K562 (cell line): ENCODE data around the gene CHMP3. TPM values are rescaled to one million over a fixed set of nuclear protein-coding genes. Genes with fewer than 3 reads are reported as not detected.

ENCODE experiments used
- ATAC-seq: fragments of 200-7000 bp; cut with Tn5 transposase; 3 replicates; pipeline ENCODE4 v1.9.1; 2020; ENCODE audit warnings: moderate library complexity
- BruUV-seq: library from RNA; stranded (reverse); fragments of 400-500 nt; replicated peaks from 2 replicates; lab custom pipeline; 2021; lab: Mats Ljungman, UMichigan
- CTCF ChIA-PET: fragments of 300-600 bp; formaldehyde crosslinking; extraction: SDS; loops from one replicate; lab custom pipeline; 2021; ENCODE audit warnings: low intra/inter-chr PET ratio; lab: Yijun Ruan, JAX
- POLR2A ChIA-PET: fragments of 300-600, 350-650 bp; sonication (Branson Sonifier 250); formaldehyde crosslinking; extraction: SDS; loops from one replicate; lab custom pipeline; 2021; ENCODE audit warnings: antibody characterized with exemption, inconsistent platforms; lab: Yijun Ruan, JAX
- DNase-seq, 4 experiments: peaks; one replicate each; pipeline versions ENCODE4 v3.0.0 to v3.0.0-alpha.2; 2011 to 2018; ENCODE audit warnings: low spot score in 3 of 4, mixed read lengths in 3 of 4; ENCODE audit errors: extremely low read depth in 1 of 4
- FAIRE-seq: peaks from 2 replicates; lab custom pipeline; 2011; peaks lifted over from hg19 to GRCh38; lab: Jason Lieb, UNC
- H2AFZ ChIP-seq: 2 replicates; pipeline ENCODE4 v1.6.0; 2011; ENCODE audit warnings: low read depth, low read length, control low read depth, inconsistent platforms
- H3K27ac ChIP-seq: fragments of 200-600 bp; 3 replicates; pipeline ENCODE4 v1.8.0; 2011; ENCODE audit warnings: low read depth, mild to moderate bottlenecking, control low read depth, inconsistent platforms, low read length, moderate library complexity, mixed read lengths; ENCODE audit errors: extremely low read depth
- H3K27me3 ChIP-seq, 2 experiments: fragments of 300-600 bp in 1 of 2; 2 replicates in 1 of 2; 3 replicates in 1 of 2; pipeline versions ENCODE4 v1.6.0 to v1.8.0; 2011; ENCODE audit warnings: inconsistent platforms in 2 of 2, low read length in 2 of 2, mild to moderate bottlenecking in 1 of 2, mixed read lengths in 1 of 2, moderate library complexity in 1 of 2; ENCODE audit not compliant: control insufficient read depth in 2 of 2, insufficient read depth in 2 of 2
- H3K36me3 ChIP-seq: fragments of 300-600 bp; 3 replicates; pipeline ENCODE4 v1.8.0; 2011; ENCODE audit warnings: mild to moderate bottlenecking, low read length, inconsistent platforms; ENCODE audit not compliant: control insufficient read depth, insufficient read depth
- H3K4me1 ChIP-seq, 2 experiments: fragments of 200-600 bp in 1 of 2; replicated peaks in 1 of 2; 2 replicates in 1 of 2; 3 replicates in 1 of 2; pipeline versions ENCODE4 v1.5.1 to v1.8.0; 2011; ENCODE audit warnings: inconsistent platforms in 2 of 2, low read length in 2 of 2, mild to moderate bottlenecking in 1 of 2, mixed read lengths in 1 of 2, moderate library complexity in 1 of 2; ENCODE audit not compliant: control insufficient read depth in 2 of 2, insufficient read depth in 2 of 2
- H3K4me2 ChIP-seq: 2 replicates; pipeline ENCODE4 v1.6.1; 2011; ENCODE audit warnings: low read length, control low read depth, inconsistent platforms, mixed read lengths; ENCODE audit not compliant: insufficient read depth
- H3K4me3 ChIP-seq: fragments of 200-600 bp; sonication (generic), shearing (Covaris generic); 2 replicates; pipeline ENCODE4 v1.5.1; 2016; ENCODE audit warnings: control low read depth, inconsistent platforms
- H3K79me2 ChIP-seq: fragments of 200-600 bp; 3 replicates; pipeline ENCODE4 v1.8.0; 2011; ENCODE audit warnings: low read length, inconsistent platforms; ENCODE audit not compliant: control insufficient read depth, insufficient read depth
- H3K9ac ChIP-seq, 2 experiments: 2 replicates each; pipeline versions ENCODE4 v1.6.0 to v1.6.1; 2011; ENCODE audit warnings: low read depth in 2 of 2, low read length in 2 of 2, control low read depth in 1 of 2, inconsistent platforms in 1 of 2, mild to moderate bottlenecking in 1 of 2, mixed read lengths in 1 of 2; ENCODE audit not compliant: insufficient read depth in 1 of 2
- H3K9me1 ChIP-seq: one replicate; pipeline ENCODE4 v1.6.0; 2011; ENCODE audit warnings: inconsistent platforms, mild to moderate bottlenecking, low read length, moderate library complexity; ENCODE audit not compliant: control insufficient read depth, insufficient read depth
- H3K9me3 ChIP-seq: replicated peaks from 2 replicates; pipeline ENCODE4 v1.5.1; 2011; ENCODE audit warnings: low read depth, low read length, inconsistent platforms; ENCODE audit not compliant: control insufficient read depth, insufficient read depth
- H4K20me1 ChIP-seq: replicated peaks from 2 replicates; pipeline ENCODE4 v1.6.1; 2011; ENCODE audit warnings: low read length, inconsistent platforms, mixed read lengths; ENCODE audit not compliant: control insufficient read depth, insufficient read depth
- HNRNPUL1 ChIP-seq: fragments of 200-400 bp; formaldehyde crosslinking; IDR thresholded peaks from 2 replicates; pipeline ENCODE4 v1.6.1; 2017; ENCODE audit warnings: low read length
- ILK ChIP-seq: fragments of 450-650 bp; IDR thresholded peaks from 2 replicates; pipeline ENCODE4 v1.6.1; 2016; ENCODE audit warnings: missing genetic modification characterization, low read depth, mild to moderate bottlenecking, missing compliant biosample characterization, moderate library complexity, borderline replicate concordance
- IRF2 ChIP-seq: sonication (generic); formaldehyde crosslinking; IDR thresholded peaks from 2 replicates; pipeline ENCODE4 v1.8.1; 2022; ENCODE audit warnings: mild to moderate bottlenecking, missing genetic modification reagents
- MAZ ChIP-seq, 2 experiments: fragments of 450-650 bp in 1 of 2; sonication (generic) in 1 of 2; formaldehyde crosslinking; IDR thresholded peaks in 1 of 2; conservative IDR thresholded peaks in 1 of 2; 2 replicates each; pipeline versions ENCODE4 v1.4.0 to v1.5.0; 2020; ENCODE audit warnings: mild to moderate bottlenecking in 1 of 2, missing genetic modification reagents in 1 of 2
- NCOA6 ChIP-seq: fragments of 450-650 bp; IDR thresholded peaks from 2 replicates; pipeline ENCODE4 v1.6.1; 2017; ENCODE audit warnings: mild to moderate bottlenecking
- SNIP1 ChIP-seq: fragments of 450-650 bp; IDR thresholded peaks from 2 replicates; pipeline ENCODE4 v1.7.1; 2017; ENCODE audit warnings: low read depth, mild to moderate bottlenecking
- TAF15 ChIP-seq: fragments of 200-400 bp; formaldehyde crosslinking; IDR thresholded peaks from 2 replicates; pipeline ENCODE4 v1.6.1; 2017; ENCODE audit warnings: mild to moderate bottlenecking, low read depth, low read length, moderate library complexity
- ZBTB33 ChIP-seq: sonication (generic); formaldehyde crosslinking; IDR thresholded peaks from 2 replicates; pipeline ENCODE4 v1.8.1; 2023; ENCODE audit warnings: mild to moderate bottlenecking, missing genetic modification reagents
- WGBS: fragments of 100-300 bp; shearing (Covaris generic); methylation state at CpG from one replicate; pipeline ENCODE4 v1.1.6; 2016; ENCODE audit warnings: low coverage, mixed read lengths; ENCODE audit not compliant: insufficient coverage; ENCODE audit errors: missing lambda C conversion rate; 5-methylcytosine and 5-hydroxymethylcytosine counted together
- in situ Hi-C: fragments of 300-500 bp; cut with MboI; formaldehyde crosslinking; loops from 4 replicates; pipeline ENCODE4 v1.15.0; 2018; ENCODE audit warnings: inconsistent platforms, mixed read lengths
- intact Hi-C: fragments of 100-400 bp; cut with micrococcal nuclease; formaldehyde crosslinking; loops from 2 replicates; pipeline ENCODE4 v1.14.2; 2022
- polyA plus RNA-seq, 8 experiments: library from polyadenylated mRNA; depleted of rRNA in 4 of 8; stranded (reverse) in 5 of 8; unstranded in 3 of 8; fragments of >200 nt; fragmentation: Nextera tagmentation in 2 of 8; fragmentation: Illumina TruSeq in 1 of 8; extraction: Ambion mirVana in 2 of 8; extraction: Trizol in 1 of 8; gene quantifications; 2 replicates each; pipeline versions ENCODE4 v1.2.1 to v1.2.3, GENCODE V29; 2011 to 2014; ENCODE audit warnings: inconsistent platforms in 1 of 8, missing spikeins in 1 of 8
- total RNA-seq, 7 experiments: library from RNA; depleted of rRNA in 6 of 7; stranded (reverse); fragments of >200 nt in 6 of 7; fragmentation: Illumina TruSeq in 2 of 7; extraction: Trizol in 2 of 7; gene quantifications; 2 replicates each; pipeline versions ENCODE4 v1.2.1 to v1.2.3, GENCODE V29; 2011 to 2021; ENCODE audit warnings: low replicate concordance in 1 of 7
- TF ChIP-seq, protein P1 (sequence below), 2 experiments: IDR thresholded peaks; 2 replicates each; pipeline ENCODE4 v1.6.1; 2012; ENCODE audit warnings: improper control_type of control experiment in 2 of 2, low read depth in 2 of 2, low read length in 2 of 2, borderline replicate concordance in 1 of 2

The CHMP3 gene
- total and polyA plus RNA-seq, 9 of the 15 experiments (the other 6 are each of a cell fraction or from before 2014, with no cell fraction given) = 20.6 to 52.5 (median 31.7) TPM

DNA sequence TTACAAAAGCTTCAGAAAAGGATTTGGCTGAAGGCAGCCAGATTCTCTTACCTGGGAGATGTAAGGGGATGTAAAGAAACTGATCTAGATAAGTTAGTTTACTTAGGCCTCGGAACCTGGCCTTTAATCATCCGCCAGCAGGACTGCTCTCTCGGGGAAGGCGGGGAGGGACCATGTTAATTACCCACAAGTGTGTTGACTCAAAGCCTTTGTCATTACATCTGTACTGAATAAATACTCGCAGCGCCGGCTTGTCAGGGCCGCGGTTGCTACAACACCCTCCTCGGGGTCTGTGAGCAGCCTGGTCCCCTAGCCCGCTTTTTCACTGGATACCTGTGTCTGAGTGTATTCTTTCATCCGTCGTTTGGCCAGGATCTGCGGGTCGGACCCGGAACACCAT, 6.7 kb downstream of the CHMP3 start:
- POLR2A ChIA-PET = no interaction called here
- Histone ChIP-seq H3K9me1 (no peaks in the 10 kb centered on the region), H3K27ac (no peak overlapping the region), H3K4me1 (no peaks in the 10 kb centered on the region; a peak in 3 of 5 replicates), H3K27me3 (no peaks in the 10 kb centered on the region), H3K9me3 (no peaks in the 10 kb centered on the region; the same call in 1 of the 2 replicates), H3K9ac (no peak overlapping the region), H3K36me3 (peaks cover 9% of the 10 kb centered on the region; the same call in 2 of the 3 replicates), H3K79me2 (peaks cover 66% of the 10 kb centered on the region), H2AFZ (no peak overlapping the region), H3K4me2 (no peak overlapping the region), H3K4me3 (no peak overlapping the region), H4K20me1 (no peaks in the 10 kb centered on the region)
- WGBS = 90% methylated on average over 16 of the region's 16 CpGs
- CTCF ChIA-PET = no interaction called here
- ATAC-seq (no peak), FAIRE-seq (no peak), DNase-seq (no peak)
- no TSS peak for BruUV-seq
- intact Hi-C loops = no loop called here
- in situ Hi-C loops = no loop called here
- TF ChIP-seq ZBTB33 (CRISPR knock-in tag) (0 out of 2 replicates have a peak, but pooled peaks have one; percentile 36), TAF15 (no peak), IRF2 (no peak)

DNA sequence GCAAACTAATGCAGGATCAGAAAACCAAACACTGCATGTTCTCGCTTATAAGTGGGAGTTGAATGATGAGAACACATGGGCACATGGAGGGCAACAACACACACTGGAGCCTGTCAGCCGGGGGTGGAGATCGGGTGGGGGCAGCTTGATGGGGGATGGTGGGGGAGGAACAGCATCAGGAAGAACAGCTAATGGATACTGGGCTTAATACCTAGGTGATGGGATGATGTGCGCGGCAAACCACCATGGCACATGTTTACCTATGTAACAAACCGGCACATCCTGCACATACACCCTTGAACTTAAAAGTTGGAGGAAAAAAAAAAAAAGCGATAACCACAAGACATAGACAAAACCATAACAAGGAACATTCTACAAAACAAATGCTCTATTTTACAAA, 10.4 kb downstream of the CHMP3 start:
- H2AFZ ChIP-seq = no peak overlapping the region
- TF ChIP-seq ILK (tag) (no peak), NCOA6 (no peak), MAZ (CRISPR knock-in tag; conservative IDR thresholded peaks at IDR 0.05 in 1 of 2, IDR thresholded peaks at IDR 0.05 in 1 of 2) (no peak), SNIP1 (no peak), HNRNPUL1 (no peak)
- TF ChIP-seq, protein P1, sequence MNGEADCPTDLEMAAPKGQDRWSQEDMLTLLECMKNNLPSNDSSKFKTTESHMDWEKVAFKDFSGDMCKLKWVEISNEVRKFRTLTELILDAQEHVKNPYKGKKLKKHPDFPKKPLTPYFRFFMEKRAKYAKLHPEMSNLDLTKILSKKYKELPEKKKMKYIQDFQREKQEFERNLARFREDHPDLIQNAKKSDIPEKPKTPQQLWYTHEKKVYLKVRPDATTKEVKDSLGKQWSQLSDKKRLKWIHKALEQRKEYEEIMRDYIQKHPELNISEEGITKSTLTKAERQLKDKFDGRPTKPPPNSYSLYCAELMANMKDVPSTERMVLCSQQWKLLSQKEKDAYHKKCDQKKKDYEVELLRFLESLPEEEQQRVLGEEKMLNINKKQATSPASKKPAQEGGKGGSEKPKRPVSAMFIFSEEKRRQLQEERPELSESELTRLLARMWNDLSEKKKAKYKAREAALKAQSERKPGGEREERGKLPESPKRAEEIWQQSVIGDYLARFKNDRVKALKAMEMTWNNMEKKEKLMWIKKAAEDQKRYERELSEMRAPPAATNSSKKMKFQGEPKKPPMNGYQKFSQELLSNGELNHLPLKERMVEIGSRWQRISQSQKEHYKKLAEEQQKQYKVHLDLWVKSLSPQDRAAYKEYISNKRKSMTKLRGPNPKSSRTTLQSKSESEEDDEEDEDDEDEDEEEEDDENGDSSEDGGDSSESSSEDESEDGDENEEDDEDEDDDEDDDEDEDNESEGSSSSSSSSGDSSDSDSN (IDR thresholded peaks at IDR 0.05; ENCODE audit: borderline replicate concordance in 1 of 2, low read depth in 2 of 2, low read length in 2 of 2) = no peak
- H3K79me2 ChIP-seq = peaks cover 37% of the 10 kb centered on the region
- ATAC-seq = no peak
- intact Hi-C loops = no loop called here
- H3K9ac ChIP-seq = no peak overlapping the region
- H3K4me1 ChIP-seq = no peaks in the 10 kb centered on the region; a peak in 1 of 5 replicates
- ChIA-PET CTCF (no interaction called here), POLR2A (interaction anchor here (1.1 to 1.3 kb wide), 2 partner anchors 10 to 12 kb away, joined by 4 read pairs; no protein-coding TSS in a partner anchor)
- H4K20me1 ChIP-seq = no peaks in the 10 kb centered on the region
- H3K4me3 ChIP-seq = no peak overlapping the region
- BruUV-seq = no TSS peak
- H3K9me1 ChIP-seq = no peaks in the 10 kb centered on the region
- in situ Hi-C loops = no loop called here
- WGBS = 94% methylated on average over 6 of the region's 7 CpGs
- no peak for FAIRE-seq
- DNase-seq = no peak
- no peak overlapping the region for H3K27ac ChIP-seq
- H3K9me3 ChIP-seq = peaks cover 3% of the 10 kb centered on the region
- no peak overlapping the region for H3K4me2 ChIP-seq
- 0 out of 3 replicates have a peak, but pooled peaks cover 4% of the 10 kb centered on the region for H3K36me3 ChIP-seq
- H3K27me3 ChIP-seq = no peaks in the 10 kb centered on the region
